DMS114 treated with DMSO at 0.1 percent for 48 hours (cell line): ENCODE measurements around the gene CDKN2C.
"Not testable (repeated sequence)": the region's sequence is repeated elsewhere in the genome, so short reads cannot be mapped to it uniquely, and the experiment has no call there.

ENCODE experiments used
- DNase-seq: peaks from one replicate; lab custom pipeline; 2025; ENCODE audit not compliant: unreplicated experiment; lab: John Stamatoyannopoulos, UW

CDKN2C gene

GRCh38 chr1:50969611-50970508 is at the start of gene CDKN2C:
CDKN2C (plus strand) TSS chr1:50970245; CDS start chr1:50970369, 124 bp downstream.
- peak; percentile 82 for DNase-seq

DNA sequence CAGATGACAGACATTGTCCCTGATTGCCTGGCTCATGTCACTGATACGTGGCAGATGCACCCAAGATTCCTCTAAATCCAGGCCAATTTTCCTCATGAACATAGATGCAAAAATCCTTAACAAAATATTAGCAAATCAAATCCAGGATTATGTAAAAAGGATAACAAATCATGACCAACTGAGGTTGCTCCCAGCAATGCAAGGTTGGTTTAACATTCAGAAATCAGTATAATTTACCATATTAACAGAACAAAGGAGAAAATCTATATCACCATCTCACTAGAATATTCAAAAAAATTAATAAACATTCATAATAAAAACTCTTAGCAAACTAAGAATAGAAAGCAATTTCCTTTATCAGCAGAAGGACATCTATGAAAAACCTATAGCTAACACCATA is 49.6 kb upstream of the CDKN2C start:
- no peak for DNase-seq

DNA sequence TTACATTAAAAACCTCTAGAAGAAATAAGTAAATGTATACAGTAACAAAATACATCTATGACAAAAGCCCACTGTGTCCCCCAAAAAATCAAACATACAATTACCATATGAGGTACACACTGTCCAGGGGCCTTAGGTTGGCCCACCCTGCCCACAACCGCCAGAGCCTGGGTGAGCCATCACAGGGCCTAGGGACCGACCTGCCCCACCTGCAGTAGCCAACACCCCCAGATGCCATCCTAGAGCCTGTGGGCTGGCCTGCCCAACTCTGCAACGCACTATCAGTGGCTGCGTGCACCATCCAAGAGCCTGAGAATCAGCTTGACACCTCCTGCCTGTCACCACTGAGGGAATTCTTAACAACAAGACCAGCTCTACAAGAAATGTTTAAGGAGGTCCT is 49.0 kb upstream of the CDKN2C start:
- DNase-seq: no peak

DNA sequence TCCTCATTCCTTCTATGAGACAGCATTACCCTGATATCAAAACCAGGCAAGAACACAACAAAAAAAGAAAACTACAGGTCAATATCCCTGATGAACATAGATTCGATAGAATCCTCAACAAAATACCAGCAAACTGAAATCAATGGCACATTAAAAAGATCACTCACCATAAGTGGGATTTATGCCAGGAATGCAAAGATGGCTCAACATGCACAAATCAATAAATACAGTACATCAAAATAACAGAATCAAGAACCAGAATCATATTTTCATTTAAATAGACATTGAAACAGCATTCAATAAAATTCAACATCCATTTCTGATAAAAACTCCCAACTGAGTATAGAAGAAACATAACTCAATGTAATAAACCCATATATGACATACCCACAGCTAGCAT is 46.5 kb upstream of the CDKN2C start:
- no peak for DNase-seq

DNA sequence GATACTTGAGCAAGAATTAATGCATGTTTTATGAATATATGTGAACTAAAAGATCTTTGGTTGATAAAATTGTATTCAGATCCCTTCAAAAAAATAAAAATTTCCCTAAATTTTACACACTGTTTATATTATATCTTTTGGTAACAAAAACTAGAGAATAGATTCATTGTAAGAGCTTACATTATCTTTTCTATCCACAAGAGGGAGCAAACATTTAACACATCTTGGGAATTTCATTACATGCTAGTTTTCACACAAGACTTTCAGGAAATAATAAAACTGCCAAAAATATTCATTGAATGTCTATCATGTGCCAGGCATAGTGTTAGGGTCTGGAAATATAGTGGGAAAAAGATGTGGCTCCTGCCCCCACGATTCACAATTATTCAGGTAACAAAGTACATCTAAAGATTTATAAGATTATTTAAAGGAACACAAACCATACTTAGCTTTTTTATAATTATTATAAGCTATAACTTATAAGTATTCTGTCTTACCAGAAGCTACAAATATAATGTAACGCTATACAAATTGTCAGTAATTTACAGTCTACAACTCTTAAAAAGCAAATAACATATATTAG is 40.6 kb upstream of the CDKN2C start:
- DNase-seq: peak; percentile 72

DNA sequence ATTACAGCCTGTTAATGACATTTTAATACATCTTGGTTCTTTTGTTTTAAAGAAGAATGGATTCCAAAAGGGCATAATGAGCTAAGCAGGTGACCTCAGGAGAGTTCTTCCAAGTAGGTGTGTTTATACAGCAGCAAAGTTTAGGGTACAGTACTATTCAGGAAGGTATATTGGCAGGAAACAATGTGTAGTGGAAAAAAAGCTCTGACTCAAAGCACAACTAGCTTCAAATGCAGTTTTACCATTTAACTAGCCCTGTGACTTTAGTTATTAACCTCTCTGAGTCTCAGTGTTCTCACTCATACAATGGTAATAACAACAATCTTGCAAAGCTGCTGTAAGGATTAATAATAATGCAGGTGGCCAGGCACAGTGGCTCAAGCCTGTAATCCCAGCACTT is 39.9 kb upstream of the CDKN2C start:
- no peak for DNase-seq

- no peak for DNase-seq
These were observed 38.9 kb upstream of the CDKN2C start for GRCh38 chr1:50930965-50931737.

- not testable (repeated sequence) for DNase-seq
These were observed 38.0 kb upstream of the CDKN2C start for GRCh38 chr1:50932043-50932442.

DNA sequence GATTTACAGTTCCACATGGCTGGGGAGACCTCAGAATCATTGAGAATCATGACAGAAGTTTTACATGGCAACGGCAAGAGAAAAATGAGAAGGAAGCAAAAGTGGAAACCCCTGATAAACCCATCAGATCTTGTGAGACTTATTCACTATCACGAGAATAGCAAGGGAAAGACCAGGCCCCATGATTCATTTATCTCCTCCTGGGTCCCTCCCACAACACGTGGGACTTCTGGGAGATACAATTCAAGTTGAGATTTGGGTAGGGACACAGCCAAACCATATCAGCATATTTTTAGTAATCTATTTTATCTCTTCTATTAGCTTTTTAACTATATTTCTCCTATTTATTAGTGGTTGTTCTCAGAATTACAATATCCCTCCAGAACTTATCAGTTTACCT is 36.3 kb upstream of the CDKN2C start:
- not testable (repeated sequence) for DNase-seq

DNA sequence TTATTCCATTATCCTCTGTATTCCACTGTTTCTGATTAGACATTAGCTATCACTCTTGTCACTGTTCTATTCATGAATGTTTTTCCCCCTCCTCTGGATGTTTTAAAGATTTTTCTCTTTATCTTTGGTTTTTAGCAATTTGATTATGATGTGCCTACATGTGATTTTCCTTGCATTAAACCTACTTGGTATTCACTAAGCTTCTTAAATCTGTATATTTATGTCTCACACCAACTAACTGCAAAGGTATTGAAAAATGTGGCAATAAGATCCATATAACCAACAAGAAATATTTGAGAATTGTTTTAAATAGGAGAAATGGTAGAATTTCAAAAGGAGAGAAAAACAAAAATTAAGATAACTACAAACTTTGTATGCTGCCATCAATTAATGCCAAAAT is 35.2 kb upstream of the CDKN2C start:
- no peak for DNase-seq

DNA sequence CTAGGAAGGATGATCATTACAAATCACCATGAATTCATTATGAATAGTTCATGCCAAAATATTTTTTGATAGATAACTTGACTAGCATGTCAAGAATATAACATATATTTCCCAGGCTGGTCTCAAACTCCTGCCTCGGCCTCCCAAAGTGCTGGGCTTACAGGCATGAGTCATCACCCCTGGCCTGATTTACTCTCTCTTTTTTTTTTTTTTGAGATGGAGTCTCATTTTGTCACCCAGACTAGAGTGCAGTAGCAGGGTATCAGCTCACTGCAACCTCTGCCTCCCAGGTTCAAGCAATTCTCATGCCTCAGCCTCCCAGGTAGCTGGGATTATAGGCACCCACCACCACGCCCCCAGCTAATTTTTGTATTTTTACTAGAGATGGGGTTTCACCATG is 34.8 kb upstream of the CDKN2C start:
- DNase-seq: not testable (repeated sequence)

DNA sequence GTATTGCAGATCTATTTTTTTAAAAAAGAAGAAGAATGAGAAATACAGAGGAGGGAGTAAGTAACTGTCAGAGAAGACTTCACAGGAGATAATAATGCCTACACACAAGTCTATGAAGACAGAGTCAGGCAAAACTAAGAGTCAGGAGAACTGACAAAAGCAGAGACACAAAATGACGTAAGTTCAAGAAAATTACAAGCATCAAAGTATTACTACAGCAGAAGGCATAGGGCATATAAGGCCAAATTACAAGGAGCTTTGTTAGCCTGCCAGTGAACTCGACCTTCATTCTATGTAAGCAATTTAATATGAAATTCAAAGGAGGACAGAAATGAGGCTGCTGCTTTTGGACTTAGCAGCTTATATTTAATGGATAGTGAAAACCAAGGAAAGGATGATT is 33.7 kb upstream of the CDKN2C start:
- DNase-seq: no peak

- no peak for DNase-seq
These were observed 29.8 kb upstream of the CDKN2C start for GRCh38 chr1:50940291-50940690.

- no peak for DNase-seq
These were observed 27.7 kb upstream of the CDKN2C start for GRCh38 chr1:50942334-50942733.

DNA sequence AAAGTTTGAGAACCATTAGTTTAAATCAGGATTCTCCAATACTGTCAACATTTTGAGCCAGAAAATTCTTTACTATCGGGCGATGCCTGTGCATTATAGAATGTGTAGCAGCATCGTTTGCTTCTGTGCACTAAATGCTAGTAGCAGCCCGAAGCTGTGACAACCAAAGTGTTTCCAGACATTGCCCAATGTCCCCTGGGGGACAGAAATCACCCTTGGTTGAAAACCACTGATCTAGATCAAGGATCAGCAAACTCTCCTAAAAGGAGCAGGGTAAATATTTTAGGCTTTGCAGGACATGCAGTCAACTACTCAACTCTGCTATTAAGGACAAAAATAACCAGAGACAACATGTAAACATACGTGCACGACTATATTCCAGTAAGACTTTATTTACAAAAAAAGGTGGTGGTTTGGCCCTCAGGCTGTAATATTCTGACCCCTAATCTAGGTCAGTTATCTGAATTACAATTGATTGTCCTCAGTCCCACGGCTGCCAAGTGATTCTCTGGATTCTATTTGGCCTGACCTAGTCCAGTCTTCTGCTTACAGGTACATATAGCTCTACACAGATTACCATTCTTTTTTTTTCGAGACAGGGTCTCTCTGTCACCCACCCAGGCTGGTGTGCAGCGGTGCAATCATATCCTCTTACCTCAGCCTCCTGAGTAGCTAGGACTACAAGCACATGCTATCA is 20.6 kb upstream of the CDKN2C start:
- DNase-seq: no peak

DNA sequence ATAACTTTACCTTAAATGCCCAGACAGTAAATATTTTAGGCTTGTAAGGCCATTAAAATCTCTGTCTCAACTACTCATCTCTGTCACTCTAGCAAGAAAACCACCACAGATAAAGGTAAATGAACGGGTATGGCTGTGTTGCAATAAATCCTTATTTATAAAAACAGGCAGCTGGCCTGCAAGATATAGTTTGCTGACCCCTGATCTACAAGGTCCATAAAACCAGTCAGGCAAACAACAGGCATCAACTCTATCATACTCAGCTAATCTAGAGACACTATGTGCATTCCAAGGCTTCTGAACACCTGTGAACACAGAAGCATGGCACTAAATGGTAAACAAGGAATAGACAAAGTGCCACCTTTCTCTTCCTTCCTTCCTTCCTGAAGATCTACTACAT is 19.6 kb upstream of the CDKN2C start:
- DNase-seq: no peak

GRCh38 chr1:50952566-50952965 is 17.5 kb upstream of the CDKN2C start:
- DNase-seq: not testable (repeated sequence)

GRCh38 chr1:50955116-50955515 is 14.9 kb upstream of the CDKN2C start:
- no peak for DNase-seq

- DNase-seq: no peak
These were observed 10.6 kb upstream of the CDKN2C start for GRCh38 chr1:50959303-50959912.

DNA sequence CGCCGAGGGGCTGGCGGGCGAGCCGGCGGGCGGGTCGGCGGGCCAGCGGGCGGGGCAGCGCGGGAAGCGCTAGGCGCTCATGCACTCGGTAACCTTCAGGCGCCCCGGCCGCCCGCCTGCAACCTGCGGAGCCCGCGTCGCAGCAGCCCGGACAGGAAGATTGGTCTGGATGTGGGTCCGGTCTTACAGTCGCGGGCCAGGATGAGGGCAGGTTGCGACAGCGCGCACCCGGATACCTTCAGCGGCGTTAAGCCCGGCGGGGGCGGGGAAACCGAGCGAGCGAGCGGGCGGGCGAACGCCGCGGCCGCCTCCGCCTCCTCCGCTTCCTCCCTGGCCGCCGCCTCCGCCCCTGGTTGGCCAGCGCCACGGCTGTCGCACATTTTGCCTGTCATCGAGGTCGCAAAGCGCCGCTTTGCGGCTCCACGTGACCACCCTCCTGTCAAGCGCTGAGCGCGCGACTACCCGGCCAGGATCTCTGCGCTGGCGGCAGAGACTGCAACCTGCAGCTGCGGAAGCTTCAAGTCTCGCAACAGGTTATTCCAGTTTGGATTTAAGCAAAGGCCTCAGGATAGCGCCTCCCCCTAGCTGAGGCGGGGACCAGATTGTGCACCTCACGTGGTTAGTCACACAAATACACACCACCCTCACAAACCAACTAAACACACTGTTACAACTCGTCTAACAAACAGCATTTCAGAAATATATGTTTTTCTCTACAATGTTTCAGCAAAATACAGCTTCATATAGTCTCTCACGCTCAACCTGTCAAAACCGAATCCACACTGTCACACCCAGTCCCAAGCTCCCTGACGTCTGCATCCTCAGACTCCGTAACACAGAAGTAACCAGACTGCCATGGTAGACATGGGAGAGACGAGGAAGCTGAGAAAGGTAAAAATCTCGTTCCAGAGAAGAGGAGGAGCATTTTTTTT is 9.9 kb upstream of the CDKN2C start, which contains the start of gene FAF1:
Gene FAF1, minus strand, starts transcription at position 355 of the 932 bp plus-strand sequence. CDS start 456 bp downstream, outside the sequence.
- DNase-seq: peak; percentile 95
